ENCODE results near the gene ASCL3. TPM values are rescaled to one million over a fixed set of nuclear protein-coding genes. Genes with fewer than 3 reads are reported as not detected.
"Not testable (repeated sequence)": the region's sequence is repeated elsewhere in the genome, so short reads cannot be mapped to it uniquely, and the experiment has no call there.

The ASCL3 gene
- total RNA-seq, 8 experiments from 2014 or later, result not detected

- in situ Hi-C loops (cut with MboI; ENCODE audit: low pct_unique_long_range_greater_than_20kb in 2 of 9, low sequenced_read_pairs in 9 of 9, unreplicated experiment in 9 of 9); H3K4me3 ChIP-seq; ATAC-seq (replicated peaks in 6 of 8); H3K27ac ChIP-seq; H3K4me1 ChIP-seq (replicated peaks in 1 of 2): not testable (repeated sequence)
- 70 to 100% (median 100%) methylated on average over 1 to 2 of the region's 2 CpGs; no CpG with 5 or more reads in 5 of the 10 experiments for WGBS, 10 experiments
These were observed 7.0 kb downstream of the ASCL3 start for GRCh38 chr11:8935789-8936188.

- 26 to 92% (median 43%) methylated on average over 2 to 13 of the region's 14 CpGs for WGBS, 10 experiments
These were observed 7.9 kb downstream of the ASCL3 start for GRCh38 chr11:8934742-8935488.

GRCh38 chr11:8933931-8934330 lies 8.9 kb downstream of the ASCL3 start:
- in situ Hi-C loops (cut with MboI; ENCODE audit: low pct_unique_long_range_greater_than_20kb in 2 of 9, low sequenced_read_pairs in 9 of 9, unreplicated experiment in 9 of 9), result no loop called here
- Histone ChIP-seq H3K4me1 (replicated peaks in 1 of 2) (peaks cover 0 to 6% of the 10 kb centered on the region in 2 donors), H3K27ac (no peak overlapping the region), H3K4me3 (no peak overlapping the region)
- no peak for ATAC-seq (replicated peaks in 6 of 8)
- 90 to 100% (median 100%) methylated on average over 1 to 4 of the region's 6 CpGs; no CpG with 5 or more reads in 4 of the 10 experiments for WGBS, 10 experiments

More at GRCh38 chr11:8934742-8935488, 7.9 kb downstream of the ASCL3 start:
- Histone ChIP-seq H3K27ac (no peak overlapping the region), H3K4me3 (no peak overlapping the region), H3K4me1 (replicated peaks in 1 of 2) (peaks cover 0 to 6% of the 10 kb centered on the region in 2 donors)
- in situ Hi-C loops (cut with MboI; ENCODE audit: low pct_unique_long_range_greater_than_20kb in 2 of 9, low sequenced_read_pairs in 9 of 9, unreplicated experiment in 9 of 9), result no loop called here
- peak in 6 of 8 experiments; percentile 58 to 91 (median 77) for ATAC-seq (replicated peaks in 6 of 8)

- Histone ChIP-seq H3K4me1 (replicated peaks in 1 of 2) (peaks cover 0 to 6% of the 10 kb centered on the region in 2 donors), H3K27ac (no peak within 1 kb of the TSS), H3K4me3 (no peak within 1 kb of the TSS)
- peak in 1 of 8 experiments; percentile 21 for ATAC-seq (replicated peaks in 6 of 8)
- WGBS, 10 experiments, result 40 to 95% (median 72%) methylated on average over 1 to 4 of the region's 12 CpGs; no CpG with 5 or more reads in 7 of the 10 experiments
- in situ Hi-C loops (cut with MboI; ENCODE audit: low pct_unique_long_range_greater_than_20kb in 2 of 9, low sequenced_read_pairs in 9 of 9, unreplicated experiment in 9 of 9), result no loop called here
These were observed 10.1 kb downstream of the ASCL3 start, which contains the start of gene C11orf16 for GRCh38 chr11:8932564-8933180. C11orf16 (minus strand) TSS chr11:8932947; CDS start chr11:8932308, 639 bp downstream.

- no peak overlapping the region for H3K4me3 ChIP-seq
- WGBS, 10 experiments, result 40 to 95% (median 89%) methylated on average over 3 to 7 of the region's 12 CpGs; no CpG with 5 or more reads in 2 of the 10 experiments
- ATAC-seq (replicated peaks in 6 of 8), result no peak
- no peak overlapping the region for H3K27ac ChIP-seq
- in situ Hi-C loops (cut with MboI; ENCODE audit: low pct_unique_long_range_greater_than_20kb in 2 of 9, low sequenced_read_pairs in 9 of 9, unreplicated experiment in 9 of 9), result no loop called here
- H3K4me1 ChIP-seq (replicated peaks in 1 of 2), result peaks cover 0 to 6% of the 10 kb centered on the region in 2 donors
These were observed 12.2 kb downstream of the ASCL3 start for GRCh38 chr11:8930456-8931175.

- in situ Hi-C loops (cut with MboI; ENCODE audit: low pct_unique_long_range_greater_than_20kb in 2 of 9, low sequenced_read_pairs in 9 of 9, unreplicated experiment in 9 of 9), result no loop called here
- no peak for ATAC-seq (replicated peaks in 6 of 8)
- Histone ChIP-seq H3K27ac (no peak overlapping the region), H3K4me1 (replicated peaks in 1 of 2) (no peaks in the 10 kb centered on the region), H3K4me3 (no peak overlapping the region)
- 60 to 100% (median 96%) methylated on average over 1 to 6 of the region's 9 CpGs; no CpG with 5 or more reads in 2 of the 10 experiments for WGBS, 10 experiments
These were observed 13.7 kb downstream of the ASCL3 start for GRCh38 chr11:8928981-8929615.

- 31 to 100% (median 82%) methylated on average over 1 to 4 of the region's 4 CpGs; no CpG with 5 or more reads in 1 of the 10 experiments for WGBS, 10 experiments
- peak in 3 of 8 experiments; percentile 57 to 90 (median 76) for ATAC-seq (replicated peaks in 6 of 8)
- no peak overlapping the region for H3K27ac ChIP-seq
- H3K4me1 ChIP-seq (replicated peaks in 1 of 2), result no peaks in the 10 kb centered on the region
- in situ Hi-C loops (cut with MboI; ENCODE audit: low pct_unique_long_range_greater_than_20kb in 2 of 9, low sequenced_read_pairs in 9 of 9, unreplicated experiment in 9 of 9), result no loop called here
- H3K4me3 ChIP-seq, result no peak overlapping the region
These were observed 14.6 kb downstream of the ASCL3 start for GRCh38 chr11:8928205-8928604.

- in situ Hi-C loops (cut with MboI; ENCODE audit: low pct_unique_long_range_greater_than_20kb in 2 of 9, low sequenced_read_pairs in 9 of 9, unreplicated experiment in 9 of 9), result no loop called here
- no peak for ATAC-seq (replicated peaks in 6 of 8)
- Histone ChIP-seq H3K4me3 (no peak overlapping the region), H3K27ac (no peak overlapping the region), H3K4me1 (replicated peaks in 1 of 2) (no peaks in the 10 kb centered on the region)
- 71 to 100% (median 88%) methylated on average over 1 to 3 of the region's 5 CpGs; no CpG with 5 or more reads in 3 of the 10 experiments for WGBS, 10 experiments
These were observed 15.6 kb downstream of the ASCL3 start for GRCh38 chr11:8927233-8927632.

- ATAC-seq (replicated peaks in 6 of 8), result no peak
- in situ Hi-C loops (cut with MboI; ENCODE audit: low pct_unique_long_range_greater_than_20kb in 2 of 9, low sequenced_read_pairs in 9 of 9, unreplicated experiment in 9 of 9), result no loop called here
- no peaks in the 10 kb centered on the region for H3K4me1 ChIP-seq (replicated peaks in 1 of 2)
- WGBS, 10 experiments, result 80 to 90% (median 84%) methylated on average over 2 to 5 of the region's 5 CpGs; no CpG with 5 or more reads in 3 of the 10 experiments
- no peak overlapping the region for H3K4me3 ChIP-seq
- H3K27ac ChIP-seq, result no peak overlapping the region
These were observed 16.6 kb downstream of the ASCL3 start for GRCh38 chr11:8926236-8926635.

GRCh38 chr11:8925711-8926110 lies 17.1 kb downstream of the ASCL3 start:
- WGBS, 10 experiments, result 45 to 100% (median 92%) methylated on average over 1 to 3 of the region's 5 CpGs; no CpG with 5 or more reads in 1 of the 10 experiments
- no peak for ATAC-seq (replicated peaks in 6 of 8)
- Histone ChIP-seq H3K4me1 (replicated peaks in 1 of 2) (no peaks in the 10 kb centered on the region), H3K4me3 (no peak overlapping the region), H3K27ac (no peak overlapping the region)
- in situ Hi-C loops (cut with MboI; ENCODE audit: low pct_unique_long_range_greater_than_20kb in 2 of 9, low sequenced_read_pairs in 9 of 9, unreplicated experiment in 9 of 9), result no loop called here

- in situ Hi-C loops (cut with MboI; ENCODE audit: low pct_unique_long_range_greater_than_20kb in 2 of 9, low sequenced_read_pairs in 9 of 9, unreplicated experiment in 9 of 9), result loop anchor here in 1 of 9 experiments (25.0 kb wide), 1 partner anchor 210 kb away; no protein-coding TSS in a partner anchor
These were observed 20.1 kb downstream of the ASCL3 start for GRCh38 chr11:8922691-8923090.

GRCh38 chr11:8917157-8917825 lies 25.5 kb downstream of the ASCL3 start:
- ATAC-seq (replicated peaks in 6 of 8), result peak in 4 of 8 experiments; percentile 47 to 92 (median 78)
- no peak overlapping the region for H3K27ac ChIP-seq
- H3K4me1 ChIP-seq (replicated peaks in 1 of 2), result peaks cover 4 to 11% of the 10 kb centered on the region in 2 donors
- in situ Hi-C loops (cut with MboI; ENCODE audit: low pct_unique_long_range_greater_than_20kb in 2 of 9, low sequenced_read_pairs in 9 of 9, unreplicated experiment in 9 of 9), result loop anchor here in 1 of 9 experiments (25.0 kb wide), 1 partner anchor 205 kb away; no protein-coding TSS in a partner anchor
- WGBS, 10 experiments, result 40 to 92% (median 68%) methylated on average over 1 to 5 of the region's 5 CpGs; no CpG with 5 or more reads in 3 of the 10 experiments
- H3K4me3 ChIP-seq, result no peak overlapping the region

More at GRCh38 chr11:8922691-8923090, 20.1 kb downstream of the ASCL3 start:
- Histone ChIP-seq H3K4me1 (replicated peaks in 1 of 2) (no peaks in the 10 kb centered on the region), H3K4me3 (no peak overlapping the region), H3K27ac (no peak overlapping the region)
- 92 to 100% (median 100%) methylated on average over 1 to 5 of the region's 5 CpGs; no CpG with 5 or more reads in 2 of the 10 experiments for WGBS, 10 experiments
- ATAC-seq (replicated peaks in 6 of 8), result no peak
